HS-27A (cell line): Measurements from ENCODE around the gene SLFN11.
"Not testable (repeated sequence)": the region's sequence is repeated elsewhere in the genome, so short reads cannot be mapped to it uniquely, and the experiment has no call there.

Source experiments
- DNase-seq: peaks from one replicate; pipeline ENCODE4 v3.0.0-alpha.2; 2012; ENCODE audit warnings: low read depth, missing footprints

SLFN11 gene, protein sequence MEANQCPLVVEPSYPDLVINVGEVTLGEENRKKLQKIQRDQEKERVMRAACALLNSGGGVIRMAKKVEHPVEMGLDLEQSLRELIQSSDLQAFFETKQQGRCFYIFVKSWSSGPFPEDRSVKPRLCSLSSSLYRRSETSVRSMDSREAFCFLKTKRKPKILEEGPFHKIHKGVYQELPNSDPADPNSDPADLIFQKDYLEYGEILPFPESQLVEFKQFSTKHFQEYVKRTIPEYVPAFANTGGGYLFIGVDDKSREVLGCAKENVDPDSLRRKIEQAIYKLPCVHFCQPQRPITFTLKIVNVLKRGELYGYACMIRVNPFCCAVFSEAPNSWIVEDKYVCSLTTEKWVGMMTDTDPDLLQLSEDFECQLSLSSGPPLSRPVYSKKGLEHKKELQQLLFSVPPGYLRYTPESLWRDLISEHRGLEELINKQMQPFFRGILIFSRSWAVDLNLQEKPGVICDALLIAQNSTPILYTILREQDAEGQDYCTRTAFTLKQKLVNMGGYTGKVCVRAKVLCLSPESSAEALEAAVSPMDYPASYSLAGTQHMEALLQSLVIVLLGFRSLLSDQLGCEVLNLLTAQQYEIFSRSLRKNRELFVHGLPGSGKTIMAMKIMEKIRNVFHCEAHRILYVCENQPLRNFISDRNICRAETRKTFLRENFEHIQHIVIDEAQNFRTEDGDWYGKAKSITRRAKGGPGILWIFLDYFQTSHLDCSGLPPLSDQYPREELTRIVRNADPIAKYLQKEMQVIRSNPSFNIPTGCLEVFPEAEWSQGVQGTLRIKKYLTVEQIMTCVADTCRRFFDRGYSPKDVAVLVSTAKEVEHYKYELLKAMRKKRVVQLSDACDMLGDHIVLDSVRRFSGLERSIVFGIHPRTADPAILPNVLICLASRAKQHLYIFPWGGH

GRCh38 chr17:35373534-35373983, at the start of gene SLFN11:
SLFN11 (minus strand) TSS chr17:35373621; CDS start chr17:35363807, 9,814 bp downstream.
- peak; percentile 58 for DNase-seq

DNA sequence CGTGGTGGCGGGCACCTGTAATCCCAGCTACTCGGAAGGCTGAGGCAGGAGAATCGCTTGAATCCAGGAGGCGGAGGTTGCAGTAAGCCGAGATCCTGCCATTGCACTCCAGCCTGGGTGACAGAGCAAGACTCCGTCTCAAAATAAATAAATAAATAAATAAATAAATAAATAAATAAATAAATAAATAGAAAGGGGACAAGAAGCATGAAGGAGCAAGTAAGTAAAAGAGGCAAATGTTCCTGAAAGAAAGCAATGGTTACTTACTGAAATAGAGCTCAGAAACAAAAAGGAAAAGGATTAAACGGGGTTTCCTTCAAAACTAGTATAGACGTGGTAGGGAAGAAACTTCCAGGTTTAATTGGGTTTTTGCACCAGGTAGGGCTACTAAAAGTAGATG, 47.6 kb upstream of the SLFN11 start:
- DNase-seq = not testable (repeated sequence)

- no peak for DNase-seq
Measured at GRCh38 chr17:35416659-35417058, 43.2 kb upstream of the SLFN11 start.

DNA sequence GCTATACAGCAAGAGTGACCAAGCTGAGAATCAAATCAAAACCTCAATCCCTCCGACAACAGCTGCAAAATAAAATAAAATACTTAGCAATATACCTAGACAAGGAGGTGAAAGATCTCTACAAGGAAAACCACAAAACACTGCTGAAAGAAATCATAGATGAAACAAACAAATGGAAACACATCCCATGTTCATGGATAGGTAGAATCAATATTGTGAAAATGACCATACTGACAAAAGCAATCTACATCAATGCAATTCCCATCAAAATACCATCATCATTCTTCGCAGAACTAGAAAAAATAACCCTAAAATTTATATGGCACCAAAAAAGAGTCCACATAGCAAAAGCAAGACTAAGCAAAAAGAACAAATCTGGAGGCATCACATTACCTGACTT, 41.3 kb upstream of the SLFN11 start:
- DNase-seq = not testable (repeated sequence)

DNA sequence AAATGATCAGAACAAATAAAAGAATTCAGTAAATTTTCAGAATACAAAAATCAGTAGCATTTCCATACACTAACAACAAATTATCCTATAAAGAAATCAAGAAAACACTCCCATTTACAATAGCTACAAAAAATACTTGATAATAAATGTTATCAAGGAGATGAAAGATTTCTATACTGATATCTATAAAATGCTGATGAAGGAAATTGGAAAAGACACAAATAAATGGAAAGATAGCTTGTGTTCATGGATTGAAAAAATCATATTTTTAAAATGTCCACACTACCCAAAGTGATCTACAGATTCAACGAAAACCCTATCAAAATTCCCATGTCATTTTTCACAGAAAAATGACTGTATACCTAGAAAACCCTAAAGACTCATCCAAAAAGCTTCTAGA, 40.8 kb upstream of the SLFN11 start:
- no peak for DNase-seq

DNA sequence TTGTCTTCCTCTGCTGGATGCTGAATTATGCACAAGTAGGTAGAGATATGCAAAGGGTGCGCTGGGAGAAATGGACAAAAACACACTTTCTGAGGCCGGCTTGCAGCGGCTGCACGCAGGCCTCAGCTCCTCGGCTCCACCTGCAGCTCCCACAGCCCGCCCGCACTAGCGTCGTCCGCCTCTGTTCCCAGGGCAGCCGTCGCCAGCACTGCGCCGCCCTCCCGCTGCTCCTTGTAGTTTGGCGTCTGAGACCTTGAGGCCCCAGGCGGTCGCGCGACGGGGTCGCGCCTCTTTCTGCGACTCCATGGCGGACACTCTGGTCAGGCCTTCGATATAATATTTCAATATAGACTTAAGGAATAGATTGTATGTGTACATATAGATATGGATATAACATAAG, 34.1 kb upstream of the SLFN11 start:
- no peak for DNase-seq

DNA sequence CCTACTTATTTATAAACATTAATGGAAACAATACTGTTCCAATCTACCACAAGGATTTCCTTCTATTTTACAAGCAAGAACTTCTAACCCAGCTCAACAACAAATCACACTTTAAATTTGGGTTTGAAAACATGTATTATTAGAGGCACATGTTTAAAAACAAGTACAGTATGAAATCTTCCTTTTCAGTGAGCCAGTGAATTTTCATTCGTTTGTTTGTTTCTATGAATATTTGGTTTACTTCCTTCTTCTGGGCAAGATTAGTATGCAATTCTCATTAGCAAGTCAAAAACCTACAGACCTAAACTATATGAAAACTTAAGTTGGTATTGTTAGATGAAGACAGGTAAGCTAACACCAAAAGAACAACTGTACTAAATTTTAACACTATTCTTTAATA, 33.1 kb upstream of the SLFN11 start:
- DNase-seq = no peak

GRCh38 chr17:35404360-35404759, 30.9 kb upstream of the SLFN11 start:
- DNase-seq = no peak

DNA sequence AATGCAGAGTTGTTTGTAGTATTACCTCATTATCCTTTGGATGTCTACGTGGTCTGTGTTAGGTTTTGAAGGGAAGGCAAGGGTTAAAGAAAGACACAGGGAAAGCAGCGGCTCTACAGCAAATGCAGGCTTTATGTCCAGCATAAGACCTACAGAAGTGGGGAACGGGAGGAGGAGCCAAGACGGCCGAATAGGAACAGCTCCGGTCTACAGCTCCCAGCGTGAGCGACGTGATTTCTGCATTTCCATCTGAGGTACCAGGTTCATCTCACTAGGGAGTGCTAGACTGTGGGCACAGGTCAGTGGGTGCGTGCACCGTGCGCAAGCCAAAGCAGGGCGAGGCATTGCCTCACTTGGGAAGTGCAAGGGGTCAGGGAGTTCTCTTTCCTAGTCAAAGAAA, 20.4 kb upstream of the SLFN11 start:
- not testable (repeated sequence) for DNase-seq

- no peak for DNase-seq
Measured at GRCh38 chr17:35390663-35391062, 17.2 kb upstream of the SLFN11 start.

DNA sequence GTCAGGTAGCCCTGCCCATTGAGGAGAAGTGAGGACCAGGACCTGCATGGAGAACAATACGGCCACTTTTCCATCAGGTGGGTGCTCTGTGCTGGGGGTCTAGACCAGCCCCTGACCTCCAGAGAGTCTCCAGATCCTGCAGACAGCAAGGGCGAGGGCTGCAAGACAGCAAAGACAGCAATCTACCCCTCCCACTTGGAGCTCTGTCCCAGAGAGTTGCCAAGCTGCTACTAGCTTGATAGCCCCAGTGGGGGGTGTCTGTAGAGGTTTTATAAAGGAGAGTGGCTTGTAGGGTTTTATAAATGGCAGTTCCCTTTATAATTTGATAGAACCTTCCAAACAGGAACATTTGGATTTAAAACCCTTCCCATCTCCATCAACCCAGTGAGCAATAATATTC, 16.7 kb upstream of the SLFN11 start:
- no peak for DNase-seq

DNA sequence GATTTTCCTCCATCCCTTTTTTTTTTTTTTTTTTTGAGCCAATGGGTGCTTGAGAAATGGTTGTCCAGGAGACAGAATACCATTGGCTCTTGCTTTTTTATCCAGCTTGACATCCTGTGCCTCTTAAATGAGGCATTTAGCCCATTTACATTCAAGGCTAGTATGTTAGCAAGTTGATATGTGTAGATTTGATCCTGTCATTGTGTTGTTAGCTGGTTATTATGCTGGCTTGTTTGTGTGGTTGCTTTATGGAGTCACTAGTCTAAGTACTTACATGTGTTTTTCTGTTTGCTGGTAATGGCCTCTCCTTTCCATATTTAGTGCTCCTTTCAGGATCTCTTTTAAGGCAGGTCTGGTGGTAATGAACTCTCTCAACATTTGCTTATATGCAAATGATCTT, 14.1 kb upstream of the SLFN11 start:
- DNase-seq = no peak

GRCh38 chr17:35377706-35378105, 4.3 kb upstream of the SLFN11 start:
- DNase-seq = no peak

DNA sequence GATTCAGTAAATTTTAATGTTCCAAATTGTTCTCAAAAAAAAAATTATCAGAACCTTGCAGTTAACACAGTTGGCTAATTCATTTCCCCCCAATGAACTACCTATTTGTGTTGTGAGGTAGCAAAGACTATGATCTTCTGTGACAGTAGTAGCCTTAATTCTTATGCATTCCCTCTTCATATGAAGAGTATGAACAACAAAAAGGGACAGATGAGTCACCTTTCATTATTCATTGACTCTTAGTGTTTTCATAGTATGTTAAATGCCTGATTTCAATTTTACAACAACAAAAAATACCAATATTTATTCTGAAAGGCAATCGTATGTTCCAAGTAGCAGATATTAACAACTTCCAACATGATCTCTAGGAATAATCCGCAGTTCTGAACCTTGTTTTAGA, 3.6 kb upstream of the SLFN11 start:
- DNase-seq = no peak

DNA sequence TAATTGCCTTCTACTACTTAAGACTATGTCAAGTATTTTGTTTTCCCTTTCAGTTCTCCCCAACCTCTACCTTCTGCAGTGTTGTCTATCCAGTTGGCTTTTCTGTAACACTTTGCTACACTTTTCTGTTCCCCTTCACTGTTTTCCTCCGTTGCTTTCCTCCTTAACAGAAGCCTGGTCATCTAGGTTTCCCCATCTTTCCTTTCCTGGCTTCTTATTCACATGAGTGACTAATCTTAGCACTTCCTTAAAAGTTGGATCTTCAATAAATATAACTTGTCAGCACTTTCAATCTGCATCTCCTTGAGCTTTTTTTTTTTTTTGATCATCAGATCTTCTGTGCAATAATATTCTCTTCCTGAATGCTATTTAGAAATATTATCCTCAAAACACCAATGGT, 2.8 kb upstream of the SLFN11 start:
- no peak for DNase-seq

DNA sequence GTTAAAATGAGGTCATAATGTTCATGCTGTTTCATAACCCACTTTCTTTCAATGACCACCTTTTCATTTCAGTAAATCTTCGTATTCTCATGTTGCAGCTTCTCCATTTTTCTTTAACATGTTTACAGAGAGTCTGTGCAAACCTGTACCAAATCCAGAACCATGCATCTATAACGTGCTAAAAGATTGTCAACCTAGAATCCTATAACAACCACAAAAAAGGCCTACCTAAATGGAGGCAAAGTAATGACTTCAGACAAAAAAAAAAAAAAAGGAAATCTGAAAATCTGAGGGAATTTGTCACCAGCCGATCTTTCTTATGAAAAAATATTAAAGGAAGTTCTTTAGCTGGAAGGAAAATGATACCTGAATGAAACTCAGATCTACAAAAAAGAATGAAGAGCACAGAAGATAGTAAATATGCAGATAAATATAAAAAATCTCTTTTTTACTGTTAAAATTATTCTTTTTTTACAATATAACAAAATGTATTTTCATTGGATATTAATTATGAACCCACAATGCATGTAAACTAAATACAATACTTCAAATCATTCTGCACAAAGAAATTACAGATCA, 1.4 kb upstream of the SLFN11 start:
- peak; percentile 1 for DNase-seq

- peak; percentile 17 for DNase-seq
Measured at GRCh38 chr17:35373984-35374765, 754 bp upstream of the SLFN11 start.

DNA sequence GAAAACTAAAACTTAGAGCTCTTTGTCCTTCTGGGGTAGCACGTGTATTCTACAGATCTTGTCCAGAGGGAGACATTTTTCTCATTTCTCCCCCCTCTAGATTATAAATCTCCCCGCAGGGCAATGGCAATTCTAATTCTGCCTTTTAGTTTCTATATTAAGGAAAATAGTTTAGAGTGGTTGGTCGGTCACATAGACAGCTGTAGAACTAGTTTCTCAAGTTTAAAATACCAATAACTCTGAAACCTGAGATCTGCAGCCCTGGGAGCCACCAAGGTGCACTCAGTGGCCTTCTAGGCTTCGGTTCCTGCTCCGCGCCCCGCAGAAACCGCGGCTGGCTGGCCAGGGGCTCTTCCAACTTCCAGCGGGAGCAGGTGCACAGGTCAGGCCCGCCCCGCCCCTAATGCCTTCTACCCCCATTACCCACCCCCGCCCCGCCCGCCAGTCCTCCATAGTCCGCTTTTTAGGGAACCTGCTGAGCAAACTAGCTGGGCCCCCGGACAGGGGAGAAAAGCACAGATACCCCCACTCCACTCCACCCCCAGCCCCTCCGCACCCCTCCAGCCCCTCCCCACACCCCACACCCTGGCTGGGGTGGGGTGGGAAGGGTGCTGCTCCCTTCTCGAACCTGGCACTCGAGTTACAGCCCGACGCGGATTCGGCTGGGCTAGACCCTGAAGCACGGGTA, 431 bp downstream of the SLFN11 start:
- DNase-seq = peak; percentile 2

GRCh38 chr17:35371934-35372333, 1.5 kb downstream of the SLFN11 start:
- DNase-seq = no peak

- no peak for DNase-seq
Measured at GRCh38 chr17:35368081-35368830, 5.2 kb downstream of the SLFN11 start.
